Activated CD4-positive, alpha-beta T cell treated with anti-CD3 and anti-CD28 coated beads for 1 hour (primary cell): ENCODE measurements around the gene VIT.

Source experiments
- DNase-seq: peaks from one replicate; pipeline ENCODE4 v3.0.0-alpha.2; 2020

Gene VIT, protein sequence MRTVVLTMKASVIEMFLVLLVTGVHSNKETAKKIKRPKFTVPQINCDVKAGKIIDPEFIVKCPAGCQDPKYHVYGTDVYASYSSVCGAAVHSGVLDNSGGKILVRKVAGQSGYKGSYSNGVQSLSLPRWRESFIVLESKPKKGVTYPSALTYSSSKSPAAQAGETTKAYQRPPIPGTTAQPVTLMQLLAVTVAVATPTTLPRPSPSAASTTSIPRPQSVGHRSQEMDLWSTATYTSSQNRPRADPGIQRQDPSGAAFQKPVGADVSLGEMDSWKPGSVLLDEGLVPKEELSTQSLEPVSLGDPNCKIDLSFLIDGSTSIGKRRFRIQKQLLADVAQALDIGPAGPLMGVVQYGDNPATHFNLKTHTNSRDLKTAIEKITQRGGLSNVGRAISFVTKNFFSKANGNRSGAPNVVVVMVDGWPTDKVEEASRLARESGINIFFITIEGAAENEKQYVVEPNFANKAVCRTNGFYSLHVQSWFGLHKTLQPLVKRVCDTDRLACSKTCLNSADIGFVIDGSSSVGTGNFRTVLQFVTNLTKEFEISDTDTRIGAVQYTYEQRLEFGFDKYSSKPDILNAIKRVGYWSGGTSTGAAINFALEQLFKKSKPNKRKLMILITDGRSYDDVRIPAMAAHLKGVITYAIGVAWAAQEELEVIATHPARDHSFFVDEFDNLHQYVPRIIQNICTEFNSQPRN

DNA sequence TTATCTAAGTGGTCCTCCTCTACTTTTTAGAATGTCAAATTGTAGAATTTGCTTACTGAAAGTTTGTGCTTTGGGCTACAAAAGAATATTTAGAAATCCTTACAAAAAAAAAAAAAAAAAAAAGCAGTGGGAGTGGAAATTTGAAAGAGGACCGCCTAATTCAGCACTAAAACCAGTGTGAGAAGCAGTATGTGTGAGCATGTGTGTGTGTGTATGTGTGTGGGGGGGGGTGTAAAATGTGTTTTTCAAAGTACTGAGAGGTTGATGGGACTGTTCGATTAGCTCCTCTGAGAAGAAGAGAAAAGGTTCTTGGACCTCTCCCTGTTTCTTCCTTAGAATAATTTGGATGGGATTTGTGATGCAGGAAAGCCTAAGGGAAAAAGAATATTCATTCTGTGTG is at the start of gene VIT:
TSS of gene VIT (plus strand) at position 175 of the 400 bp plus-strand sequence. CDS start 19,664 bp downstream, outside the sequence.
- DNase-seq, result no peak

DNA sequence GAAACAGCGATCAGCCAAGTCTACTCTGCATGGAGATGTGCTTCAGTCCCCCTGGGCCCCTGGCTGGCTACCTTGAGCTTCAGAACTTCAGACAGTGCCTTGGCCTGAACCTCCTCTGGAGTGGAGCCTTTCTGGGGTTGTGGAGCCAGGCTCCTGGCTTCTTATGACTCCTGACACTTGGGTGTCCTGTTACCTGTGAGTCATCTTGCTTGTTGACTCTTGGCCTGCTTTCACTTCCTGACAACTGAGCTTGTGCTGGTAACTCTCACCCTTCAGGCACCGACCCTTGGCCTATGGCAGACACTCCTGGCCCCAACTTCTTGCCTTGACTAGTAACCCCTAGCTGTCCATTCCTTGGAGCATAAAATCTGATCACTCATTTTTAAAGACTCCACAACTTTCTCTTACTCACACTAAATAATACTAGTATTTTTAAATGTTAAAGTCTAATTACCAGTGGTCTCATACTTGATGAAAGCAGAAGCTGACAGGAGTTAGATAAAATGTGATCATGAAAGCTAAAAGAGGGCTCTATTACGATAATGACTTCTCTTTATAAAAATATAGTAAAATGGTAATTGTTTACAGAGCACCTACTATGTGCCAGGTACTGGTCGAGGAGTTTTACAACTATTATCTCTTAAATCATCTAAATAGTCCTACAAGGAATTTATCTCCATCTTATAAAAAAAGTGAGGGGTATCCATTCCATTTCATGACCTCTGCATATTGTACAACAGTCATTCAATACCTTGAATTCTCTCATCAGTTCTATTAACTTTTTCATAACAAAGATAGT is 46.3 kb upstream of the VIT start:
- DNase-seq, result no peak

DNA sequence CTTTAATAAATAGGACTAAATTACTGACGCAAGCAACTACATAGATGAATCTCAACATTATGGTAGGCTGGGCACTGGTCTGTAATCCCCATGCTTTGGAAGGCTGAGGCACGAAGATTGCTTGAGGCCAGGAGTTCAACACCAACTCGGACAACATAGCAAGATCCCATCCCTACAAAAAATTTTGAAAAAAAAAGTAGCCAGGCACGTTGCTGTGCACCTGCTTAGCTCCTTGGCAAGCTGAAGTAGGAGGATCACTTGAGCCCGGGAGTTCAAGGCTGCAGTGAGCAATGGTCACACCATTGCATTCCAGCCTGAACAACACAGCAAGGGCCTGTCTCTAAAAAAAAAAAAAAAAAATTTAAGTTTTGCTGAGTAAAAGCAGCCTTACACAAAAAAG is 43.4 kb upstream of the VIT start:
- no peak for DNase-seq

DNA sequence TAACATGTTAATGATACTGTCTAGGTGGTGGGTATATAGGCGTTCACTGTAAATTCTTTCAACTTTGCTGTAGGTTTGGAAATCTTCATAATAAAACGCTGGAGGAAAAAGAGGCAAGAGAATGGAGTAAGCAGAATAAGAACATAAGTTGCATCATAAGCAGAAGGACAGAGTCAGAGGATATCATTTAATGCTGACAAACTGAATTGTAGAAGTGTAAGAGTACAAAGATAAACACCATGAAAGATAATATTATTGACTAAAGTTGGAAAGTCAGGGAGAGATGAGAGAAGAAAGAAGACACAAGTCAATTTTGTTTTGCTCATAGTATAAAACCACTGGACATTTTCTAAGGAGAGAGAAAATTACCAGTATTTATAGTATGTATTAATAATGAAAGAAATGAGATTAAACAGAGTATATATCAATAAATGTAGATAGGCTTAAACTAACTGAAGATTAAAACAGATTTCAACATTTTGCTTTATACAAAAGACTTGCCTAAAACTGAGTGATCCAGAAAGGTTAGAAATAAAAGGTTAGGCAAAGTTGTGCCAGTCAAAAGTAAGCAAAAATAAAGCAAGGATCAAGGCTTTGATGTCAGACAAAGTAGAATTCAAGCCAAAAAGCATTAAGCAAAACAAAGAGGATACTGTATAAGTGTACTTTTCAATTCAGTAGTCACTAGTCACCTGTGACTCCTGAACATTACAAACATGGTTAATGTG is 42.4 kb upstream of the VIT start:
- DNase-seq, result no peak

DNA sequence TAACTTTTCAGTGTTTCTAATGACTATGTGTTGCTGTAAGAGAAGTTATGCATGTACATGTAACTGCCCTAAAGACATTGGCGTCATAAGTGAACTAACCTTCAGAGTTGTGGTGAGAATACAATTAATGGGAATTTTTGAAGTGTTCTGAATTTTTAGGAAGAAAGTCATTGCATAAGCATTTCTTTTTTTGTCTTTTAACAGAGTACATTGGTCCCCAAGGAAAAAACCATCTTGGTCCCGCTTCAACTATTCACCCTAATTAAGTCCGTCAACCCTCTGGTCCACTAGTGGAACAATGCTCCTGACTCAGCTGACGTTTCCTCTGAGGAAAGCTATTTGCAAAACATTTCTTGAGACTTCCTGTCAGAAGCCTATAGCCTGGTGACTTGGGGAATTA is 41.1 kb upstream of the VIT start:
- no peak for DNase-seq

DNA sequence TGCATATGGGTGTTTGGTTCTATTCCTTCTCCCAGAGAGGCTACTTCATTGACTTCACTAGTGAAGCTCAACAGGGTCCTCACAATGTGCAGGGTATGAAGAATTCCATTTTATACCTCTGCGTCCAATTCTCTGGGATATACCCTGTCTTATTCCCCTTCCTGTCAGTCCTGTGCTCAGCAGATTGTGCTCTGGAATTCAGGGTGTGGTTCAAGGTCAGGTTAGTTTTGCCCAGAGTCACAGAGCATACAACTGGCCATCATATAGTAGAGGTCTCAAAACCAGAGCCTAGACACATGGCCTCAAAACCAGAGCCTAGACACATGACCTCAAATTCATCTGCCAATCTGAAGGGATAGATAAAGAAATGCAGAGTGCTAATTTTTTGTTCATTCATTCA is 38.8 kb upstream of the VIT start:
- no peak for DNase-seq

DNA sequence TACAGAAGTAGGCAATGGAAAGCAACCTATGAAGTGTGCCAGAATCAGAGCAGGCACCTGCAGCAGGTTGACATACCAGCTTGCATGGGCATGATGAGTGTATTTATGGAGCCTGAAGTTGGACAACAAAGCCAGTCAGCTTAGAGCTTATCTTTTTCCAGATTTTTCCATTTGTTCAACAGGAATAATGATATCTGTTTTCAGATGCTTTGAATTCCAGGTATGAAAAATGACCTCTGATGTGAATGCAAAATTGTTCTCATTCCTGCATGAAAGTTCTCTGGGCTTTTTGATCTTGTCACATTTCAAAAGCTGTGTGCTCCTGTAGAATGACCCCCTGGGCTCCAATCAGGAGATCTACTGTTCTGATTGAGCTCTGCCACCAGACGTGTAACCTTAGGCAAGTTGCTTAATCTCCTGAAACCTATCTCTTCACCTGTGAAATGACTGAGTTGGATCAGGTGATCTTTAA is 38.2 kb upstream of the VIT start:
- DNase-seq, result no peak

DNA sequence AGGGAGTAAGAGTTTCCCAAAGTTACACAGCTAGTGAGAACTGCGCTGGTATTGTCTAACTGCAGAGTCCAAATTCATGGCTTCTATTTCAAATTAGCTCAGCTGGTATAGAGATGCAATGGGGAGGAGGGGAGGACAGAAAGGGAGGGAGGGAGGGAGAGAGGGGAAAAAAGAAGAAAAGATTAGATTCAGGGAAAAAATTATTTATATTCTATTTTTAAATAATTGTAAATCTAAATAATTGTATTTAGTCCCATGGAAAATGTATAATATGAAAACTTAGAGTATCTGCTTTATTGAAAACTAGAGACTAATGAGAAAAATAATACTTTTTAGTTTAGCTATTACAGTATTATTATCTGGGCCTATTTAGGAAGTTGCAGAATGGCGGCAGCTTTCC is 37.3 kb upstream of the VIT start:
- DNase-seq, result no peak

DNA sequence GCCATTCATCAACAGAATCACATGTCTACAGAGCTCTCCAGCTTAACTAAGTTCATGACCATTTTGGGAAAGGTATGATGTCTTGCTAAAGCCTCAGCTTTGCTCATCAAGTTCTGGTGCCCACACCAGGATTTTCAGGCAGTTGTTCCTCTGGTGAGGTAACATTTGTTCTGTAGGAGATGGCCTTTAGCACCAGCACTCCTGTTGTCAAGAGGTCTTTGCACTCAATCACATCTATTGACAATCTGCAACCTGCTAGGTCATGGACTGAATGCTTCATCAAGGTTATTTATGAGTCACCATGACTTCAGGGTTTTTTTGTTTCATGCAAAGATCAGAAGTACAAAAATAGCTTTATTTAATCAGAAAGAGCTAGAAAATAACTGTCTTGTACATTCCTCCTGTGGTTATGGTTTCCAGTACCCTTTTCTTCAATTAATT is 36.6 kb upstream of the VIT start:
- DNase-seq, result no peak

DNA sequence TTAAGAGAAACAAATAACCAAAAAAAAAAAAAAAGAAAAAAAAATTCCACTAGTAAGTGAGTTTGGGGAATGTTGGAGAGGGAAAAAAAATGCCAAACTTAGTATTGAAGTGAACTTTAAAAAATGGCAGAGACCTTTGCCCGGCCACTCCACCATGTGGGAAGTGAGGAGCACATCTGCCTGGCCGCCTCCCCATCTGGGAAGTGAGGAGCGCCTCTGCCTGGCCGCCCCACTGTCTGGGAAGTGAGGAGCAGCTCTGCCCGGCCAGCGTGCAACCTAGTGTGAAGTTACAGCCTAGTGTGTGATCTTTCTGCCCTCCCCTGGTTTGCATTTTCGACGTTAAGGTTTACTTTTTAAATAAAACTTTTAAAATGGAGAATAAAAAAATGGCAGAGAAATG is 33.9 kb upstream of the VIT start:
- no peak for DNase-seq

DNA sequence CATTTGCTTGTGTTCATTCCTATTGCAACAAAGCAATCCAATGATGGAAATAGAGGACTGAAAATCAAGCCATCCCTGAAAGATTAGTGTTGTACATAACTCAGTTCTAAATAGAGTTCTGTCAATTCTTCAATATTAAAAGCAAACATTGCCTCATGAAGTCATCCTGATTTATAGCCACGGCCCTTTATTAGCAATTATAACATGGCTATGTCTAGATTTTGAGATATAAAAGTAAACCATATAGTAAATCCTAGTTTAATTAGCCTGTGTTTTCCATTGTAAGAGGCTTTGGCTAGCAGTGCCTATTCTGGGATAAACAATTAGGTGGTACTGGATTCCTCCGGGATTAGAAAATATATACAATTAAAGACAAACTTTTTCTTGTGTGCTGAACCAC is 33.2 kb upstream of the VIT start:
- DNase-seq, result no peak

DNA sequence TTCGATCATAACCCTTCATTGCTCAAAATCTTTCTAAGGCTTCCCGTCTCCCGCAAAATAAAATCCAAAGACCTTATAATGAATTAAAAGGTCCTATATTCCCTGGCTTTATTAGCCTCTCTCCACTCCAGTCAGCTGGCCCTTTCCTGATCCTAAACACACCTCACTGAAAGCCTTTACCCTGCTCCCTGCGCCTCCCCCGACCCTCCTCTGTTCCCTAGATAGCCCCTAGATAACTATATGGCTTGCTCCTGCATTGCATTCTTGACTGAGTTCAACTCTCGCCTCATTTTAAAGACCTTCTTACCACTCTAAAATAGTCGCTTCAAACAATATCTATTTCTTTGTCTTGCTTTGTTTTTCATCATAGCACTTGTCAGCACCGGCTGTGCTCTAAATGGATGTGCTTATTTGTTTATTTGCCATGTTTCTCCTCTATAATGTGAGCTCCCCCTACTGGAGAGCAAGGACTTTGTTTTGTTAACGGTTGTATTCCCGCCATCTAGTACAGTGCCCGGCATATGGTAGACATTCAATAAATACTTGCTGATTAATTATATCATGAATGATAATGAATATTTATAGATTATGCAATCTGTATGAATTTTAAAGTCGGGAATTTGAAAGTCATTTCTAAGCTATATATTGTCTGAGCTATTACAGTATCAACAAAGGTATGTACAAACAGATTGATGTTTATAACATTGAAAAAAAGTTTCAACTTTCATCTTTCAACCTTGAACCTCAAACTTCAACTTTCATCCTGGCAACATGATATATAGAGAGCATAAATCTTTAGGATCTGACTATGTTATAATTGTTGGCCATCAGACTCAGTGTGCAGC is 32.4 kb upstream of the VIT start:
- DNase-seq, result no peak

DNA sequence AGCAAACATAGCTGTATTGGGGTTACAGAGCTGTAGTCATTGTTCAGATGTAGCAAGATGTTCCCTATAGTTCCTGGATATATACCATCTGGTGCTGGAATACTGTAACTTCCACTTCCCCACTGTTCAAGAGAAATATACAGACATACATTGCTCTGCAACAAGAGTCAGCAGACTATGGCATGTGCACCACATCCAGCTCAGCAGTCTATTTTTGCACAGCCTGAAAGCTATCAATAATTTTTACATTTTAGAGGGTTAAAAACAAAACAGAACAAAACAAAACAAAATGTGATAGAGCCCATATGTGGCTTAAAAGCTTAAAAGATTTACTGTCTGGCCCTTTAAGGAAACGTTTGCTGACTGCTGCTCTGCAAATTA is 31.8 kb upstream of the VIT start:
- no peak for DNase-seq

DNA sequence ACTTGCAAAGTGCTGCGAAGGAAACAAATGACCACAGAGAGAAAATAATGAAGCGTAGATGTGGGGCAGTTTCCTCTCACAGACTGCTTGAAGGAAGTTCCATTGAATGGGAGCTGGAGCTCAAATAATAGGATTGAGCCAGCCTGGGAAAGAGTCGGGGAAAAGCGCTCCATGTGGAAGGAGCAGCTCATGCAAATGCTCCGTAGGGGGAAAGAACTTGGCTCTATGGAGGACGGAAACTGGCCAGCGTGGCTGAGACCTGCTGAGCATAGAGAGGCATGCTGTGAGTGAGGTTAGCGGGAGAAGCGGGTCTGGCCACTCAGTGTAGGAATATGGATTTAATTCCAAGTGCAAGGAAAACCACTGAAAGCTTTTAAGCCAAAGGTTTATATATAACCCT is 28.6 kb upstream of the VIT start:
- DNase-seq, result no peak

DNA sequence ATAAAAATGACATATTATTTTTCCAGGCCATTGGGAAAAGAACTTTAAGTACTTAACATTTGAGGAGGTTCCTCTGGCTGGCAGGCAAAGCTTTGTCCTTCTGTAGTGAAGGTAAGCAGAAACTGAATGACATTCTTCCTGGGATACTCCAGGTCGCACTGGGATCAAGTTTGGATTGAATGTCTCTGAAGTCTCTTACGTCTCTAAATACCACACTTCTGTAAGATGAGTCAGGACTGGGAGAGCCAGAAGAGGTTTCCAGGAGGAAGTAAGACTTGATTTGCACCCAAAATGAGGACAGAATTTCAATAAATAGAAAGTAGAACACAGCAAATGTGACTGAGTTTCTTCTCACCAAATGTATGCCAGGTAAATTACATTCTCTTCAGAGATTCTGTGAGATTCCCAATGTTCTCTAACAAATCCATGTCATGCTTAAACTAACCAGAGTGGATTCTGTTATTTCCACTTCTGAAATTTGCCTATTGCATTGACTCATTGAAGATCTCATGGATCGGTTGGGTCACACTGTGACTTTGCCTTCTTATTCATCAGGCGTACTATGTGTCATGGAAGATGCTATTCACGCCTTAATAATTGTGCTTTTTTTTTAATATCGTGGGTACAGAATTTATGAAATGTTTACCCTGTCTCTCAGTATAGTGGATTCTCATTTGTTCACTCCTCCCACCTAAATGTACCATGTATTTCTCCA is 25.5 kb upstream of the VIT start:
- no peak for DNase-seq

DNA sequence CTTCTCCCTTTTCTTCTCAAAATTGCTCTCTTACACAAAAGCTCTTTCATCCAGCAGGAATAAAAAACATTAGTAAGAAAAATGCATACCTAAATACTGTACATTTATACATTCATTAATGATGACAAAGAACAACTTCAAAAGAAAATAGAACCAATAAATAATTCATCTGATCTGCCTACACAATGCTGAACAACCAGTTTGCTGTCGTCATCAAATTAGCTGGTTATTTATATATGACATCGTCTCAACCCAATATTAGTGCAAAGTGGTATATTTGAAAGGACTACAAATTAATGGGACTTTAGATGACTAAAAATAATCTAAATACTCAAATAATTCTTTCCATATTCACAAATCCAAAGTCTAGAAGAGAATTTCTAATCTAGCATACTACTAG is 24.8 kb upstream of the VIT start:
- no peak for DNase-seq

DNA sequence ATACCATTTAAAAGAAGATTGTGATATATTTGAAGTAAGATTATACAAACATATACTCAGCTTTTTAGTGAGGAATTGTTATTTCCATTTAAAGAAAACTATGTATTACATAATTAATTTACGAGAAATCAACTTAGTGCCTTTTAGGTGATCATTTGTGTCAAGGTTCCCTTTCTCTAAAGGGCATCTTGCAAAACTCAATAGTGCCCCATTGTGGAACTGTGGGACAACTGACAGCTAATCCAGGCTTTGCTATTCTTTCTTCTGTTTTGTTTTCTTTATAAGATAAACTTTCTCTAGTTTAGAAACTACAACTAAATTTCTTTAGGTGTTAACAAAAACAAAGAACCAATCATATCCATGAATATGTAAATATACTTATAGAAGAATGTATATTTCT is 24.3 kb upstream of the VIT start:
- no peak for DNase-seq

DNA sequence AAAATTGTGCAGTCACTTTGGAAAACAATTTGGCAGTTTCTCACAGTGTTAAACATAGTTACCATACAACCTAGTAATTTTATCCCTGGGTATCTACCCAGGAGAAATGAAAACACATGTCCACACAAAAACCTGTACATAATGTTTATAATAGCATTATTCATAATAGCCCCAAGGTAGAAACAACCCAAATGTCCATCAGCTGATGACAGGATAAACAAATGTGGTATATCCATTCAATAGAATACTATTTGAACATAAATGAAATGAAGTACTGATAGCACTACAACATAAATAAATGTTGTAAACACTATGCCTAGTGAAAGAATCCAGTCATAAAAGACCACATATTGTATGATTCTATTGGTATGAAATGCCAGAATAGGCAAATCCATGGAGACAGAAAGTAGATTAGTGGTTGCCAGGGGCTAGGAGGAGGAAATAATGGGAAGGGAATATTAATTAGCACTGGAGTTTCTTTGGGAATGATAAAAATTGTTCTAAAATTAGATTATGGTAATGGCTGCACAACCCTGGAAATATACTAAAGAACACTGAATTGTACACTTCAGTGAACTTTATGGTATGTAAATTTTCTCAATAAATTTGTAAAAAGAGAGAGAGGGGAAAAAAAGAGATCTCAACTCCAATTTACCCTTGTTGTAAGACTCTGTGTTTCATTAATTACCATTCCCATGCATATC is 20.8 kb upstream of the VIT start:
- no peak for DNase-seq

DNA sequence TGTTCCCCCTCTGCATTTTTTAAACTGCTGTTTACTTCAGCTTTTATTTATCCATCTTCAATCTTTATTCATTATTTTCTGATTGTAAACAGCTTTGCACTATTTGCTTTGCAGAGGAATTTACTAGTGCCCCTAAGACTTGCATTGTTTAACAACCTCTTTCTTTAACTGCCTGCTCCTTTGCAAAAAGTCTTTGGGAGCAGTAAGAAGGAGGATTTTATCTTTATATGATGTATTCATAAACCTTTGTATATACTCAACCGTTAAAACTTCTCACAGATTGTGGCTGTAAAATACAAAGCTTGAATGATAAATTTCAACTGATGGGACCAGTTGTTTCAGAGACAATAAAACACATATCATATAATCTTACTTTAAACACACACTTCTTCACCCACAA is 20.1 kb upstream of the VIT start:
- DNase-seq, result no peak

DNA sequence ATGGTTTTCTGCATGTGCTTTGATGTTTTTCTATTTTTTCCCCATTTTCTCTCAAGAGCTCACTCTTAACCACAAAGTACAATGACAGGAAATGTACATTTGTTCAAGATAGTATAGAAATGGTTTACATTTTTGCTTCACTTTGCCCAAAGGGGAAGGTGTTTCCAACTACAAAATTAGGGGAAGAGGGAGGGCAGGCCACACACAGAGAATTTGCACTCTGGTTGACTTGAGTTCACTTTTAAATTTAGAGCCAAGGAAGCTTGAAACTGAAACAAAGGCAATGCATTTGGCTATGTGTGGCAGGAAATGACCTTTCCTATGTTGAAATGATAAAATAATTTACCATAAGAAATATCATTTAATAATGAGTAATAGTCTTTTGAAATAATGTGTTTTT is 19.1 kb upstream of the VIT start:
- DNase-seq, result no peak
